Daoy (cell line): Measurements from ENCODE around the gene TBX1. TPM values are rescaled to one million over a fixed set of nuclear protein-coding genes. Genes with fewer than 3 reads are reported as not detected.

Experiments
- DNase-seq: peaks from one replicate; pipeline ENCODE4 v3.0.0-alpha.2; 2015; ENCODE audit warnings: low read depth
- total RNA-seq: library from RNA; depleted of rRNA; stranded (reverse); fragments of >200 nt; shearing (Covaris generic); gene quantifications from 2 replicates; pipeline ENCODE4 v1.2.3, GENCODE V29; 2014; rRNA removed

Gene TBX1
- 1.1 and 1.6 TPM in 2 replicates for total RNA-seq

DNA sequence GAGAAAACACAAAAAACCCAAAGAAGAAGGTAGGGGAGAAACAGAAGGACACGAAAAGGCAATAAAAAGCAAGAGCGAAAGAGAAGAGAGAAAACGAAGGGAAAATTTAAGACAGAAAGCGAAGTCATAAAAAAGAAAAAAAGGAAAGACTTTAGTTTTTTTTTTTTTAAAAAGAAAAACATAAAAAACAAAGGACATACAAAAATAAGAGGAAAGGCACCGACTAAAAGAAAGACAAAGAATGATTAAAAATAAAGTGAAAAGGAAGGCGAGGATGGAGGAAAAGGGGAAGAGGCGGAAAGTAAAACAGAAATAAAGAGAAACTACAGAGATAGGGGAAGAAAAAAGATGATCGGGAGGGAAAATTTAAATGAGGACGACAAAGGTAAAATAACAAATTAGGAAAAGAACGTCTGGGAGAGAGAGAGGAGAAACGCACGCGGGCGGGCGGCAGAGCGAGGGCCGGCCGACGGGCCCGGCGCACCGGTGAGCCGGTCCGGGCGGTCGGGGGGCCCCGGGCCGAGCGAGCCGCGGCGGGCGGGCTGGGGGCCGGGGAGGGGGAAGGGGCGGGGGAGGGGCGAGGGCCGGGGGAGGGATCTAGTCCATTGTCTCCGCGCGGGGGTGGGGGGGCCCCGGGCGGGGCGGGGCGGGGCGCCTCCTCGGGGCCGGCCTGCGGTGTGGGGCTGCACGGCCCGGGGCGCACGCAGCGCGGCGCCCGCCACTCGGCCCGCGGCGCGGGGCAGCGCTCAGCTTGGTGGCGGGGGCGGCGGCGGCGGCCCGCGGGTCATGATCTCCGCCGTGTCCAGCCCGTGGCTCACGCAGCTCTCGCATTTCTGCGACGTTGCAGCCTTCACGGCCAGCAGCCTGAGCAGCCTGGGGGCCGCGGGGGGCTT lies at the start of gene TBX1:
TSS of gene TBX1 (plus strand) at position 721 of the 893 bp plus-strand sequence. CDS start at position 787, 66 bp downstream.
- no peak for DNase-seq

DNA sequence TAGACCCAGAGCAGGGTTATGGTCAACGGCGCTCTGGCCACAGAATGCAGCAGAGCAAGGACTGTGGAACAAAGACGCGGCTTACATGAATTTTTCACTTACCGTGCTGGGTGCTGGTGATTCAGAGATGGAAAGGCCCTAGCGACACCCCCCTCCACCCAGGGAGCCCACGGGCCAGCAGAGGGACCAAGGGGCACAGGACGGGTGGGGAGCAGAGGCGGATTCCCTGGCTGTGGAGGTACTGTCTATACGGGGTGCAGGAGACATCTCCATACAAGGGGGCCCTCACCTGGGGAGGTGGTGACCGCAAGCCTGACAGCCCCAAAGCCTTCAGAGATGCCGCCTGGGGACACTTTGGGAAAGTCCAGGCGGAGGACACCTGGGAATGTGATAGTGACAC lies 47.3 kb upstream of the TBX1 start:
- DNase-seq: no peak

DNA sequence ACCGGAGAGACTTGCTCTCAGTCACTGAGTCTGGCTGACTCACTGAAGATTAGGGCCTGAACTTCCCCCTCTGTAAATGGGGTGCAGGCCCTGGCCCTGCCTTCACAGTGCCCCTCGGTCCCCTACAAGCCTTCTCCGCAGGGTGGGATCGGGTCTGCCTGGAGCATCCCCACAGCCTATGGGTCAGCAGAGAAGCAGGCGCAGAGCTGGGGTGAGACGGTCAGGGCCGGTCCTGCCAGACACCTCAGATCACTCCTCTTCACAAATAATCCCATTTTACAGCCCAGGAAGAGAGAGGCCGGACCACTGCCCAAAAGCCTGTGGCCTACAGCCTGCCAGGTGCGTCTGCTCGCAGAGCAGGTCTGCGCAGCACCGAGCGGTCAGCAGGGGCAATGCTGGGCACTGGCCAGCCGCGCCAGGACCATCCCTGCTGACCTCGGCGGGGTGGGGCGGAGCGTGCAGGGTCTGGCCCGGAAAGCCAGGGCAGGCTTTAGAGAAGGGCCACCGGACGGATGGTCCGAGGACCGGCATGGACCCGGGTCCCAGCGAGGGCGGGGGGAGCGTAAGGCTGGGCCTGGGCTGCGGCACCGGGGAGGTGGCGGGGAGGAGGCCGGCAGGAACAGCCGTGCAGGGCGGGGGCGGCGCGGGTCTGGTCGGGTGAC lies 46.8 kb upstream of the TBX1 start:
- no peak for DNase-seq

DNA sequence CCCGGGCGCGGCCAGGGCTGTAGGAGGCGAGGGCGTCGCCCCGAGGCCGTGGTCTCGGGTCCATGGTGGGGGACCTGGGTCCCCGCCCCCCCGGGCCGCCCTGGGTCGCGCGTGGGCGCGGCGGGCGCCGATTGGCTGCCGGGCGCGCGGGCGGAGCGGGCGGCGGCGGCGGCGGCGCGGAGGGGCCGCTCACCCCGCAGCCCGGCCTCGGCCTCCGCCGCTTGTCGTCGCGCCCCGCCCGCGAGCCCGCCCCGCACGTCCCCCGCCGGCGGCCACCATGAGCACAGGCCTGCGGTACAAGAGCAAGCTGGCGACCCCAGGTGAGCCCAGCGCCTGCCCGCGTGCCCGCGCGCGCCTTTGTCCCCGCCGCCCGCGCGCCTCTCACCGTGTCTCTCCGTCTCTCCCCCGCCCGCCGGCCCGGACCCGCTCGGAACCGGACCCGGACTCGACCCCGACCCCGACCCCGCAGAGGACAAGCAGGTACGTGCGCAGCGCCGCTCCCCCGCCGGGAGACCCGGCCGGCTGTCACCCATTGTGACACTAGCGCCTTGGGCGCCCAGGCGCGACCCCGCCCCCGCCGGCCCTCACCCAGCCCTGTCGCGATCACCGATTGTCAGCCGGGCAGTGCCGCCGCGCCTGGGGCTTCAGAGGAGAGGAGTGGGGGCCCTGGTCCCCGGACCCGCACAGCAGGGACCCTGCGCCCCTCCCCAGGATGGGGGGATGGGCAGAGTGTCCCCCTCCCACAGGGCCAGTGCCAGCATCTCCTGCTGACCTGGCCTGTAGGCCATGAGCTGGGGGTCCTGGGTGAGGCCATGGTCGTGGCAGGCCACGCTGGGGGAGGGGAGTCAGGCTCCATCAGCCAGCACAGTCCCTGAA lies 46.0 kb upstream of the TBX1 start, which contains the start of gene SEPTIN5:
TSS of gene SEPTIN5 (plus strand) at position 192 of the 876 bp plus-strand sequence. CDS start at position 278, 86 bp downstream.
- DNase-seq: no peak

DNA sequence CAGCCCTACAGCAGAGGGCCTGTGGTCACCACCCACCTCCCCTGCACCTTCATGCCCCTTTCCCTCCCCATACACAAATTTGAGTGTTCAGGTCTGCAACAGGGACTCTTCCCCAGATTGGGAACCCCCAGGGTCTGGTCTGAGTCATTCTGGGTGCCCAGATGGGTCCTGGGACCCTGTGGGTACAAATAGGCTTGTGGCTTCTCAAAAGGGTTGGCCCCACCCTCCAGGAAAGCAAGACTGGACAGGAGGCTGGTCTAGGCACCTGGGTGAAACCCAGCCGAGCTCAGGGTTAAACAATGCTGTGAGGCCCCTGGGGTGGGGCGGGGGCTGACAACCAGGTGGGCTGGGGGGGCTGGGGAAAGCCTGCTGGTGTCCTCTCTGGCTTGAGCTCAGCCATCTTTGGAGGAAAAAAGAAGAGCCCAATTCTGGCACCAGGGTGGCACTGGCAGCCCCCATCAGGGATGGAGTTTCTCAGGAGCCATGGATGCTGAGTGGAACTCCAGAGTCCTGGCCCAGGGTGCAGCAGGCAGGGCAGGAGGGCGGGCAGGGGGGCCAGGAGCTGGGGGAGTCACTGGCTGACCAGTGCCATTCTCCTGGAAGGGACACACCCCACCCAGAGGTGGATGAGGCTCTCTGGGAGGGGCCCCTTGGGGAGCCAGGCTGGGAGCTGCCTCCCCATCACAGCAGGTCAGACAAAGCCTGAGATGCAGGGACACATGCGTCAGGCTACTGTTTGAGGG lies 45.2 kb upstream of the TBX1 start:
- DNase-seq: no peak

DNA sequence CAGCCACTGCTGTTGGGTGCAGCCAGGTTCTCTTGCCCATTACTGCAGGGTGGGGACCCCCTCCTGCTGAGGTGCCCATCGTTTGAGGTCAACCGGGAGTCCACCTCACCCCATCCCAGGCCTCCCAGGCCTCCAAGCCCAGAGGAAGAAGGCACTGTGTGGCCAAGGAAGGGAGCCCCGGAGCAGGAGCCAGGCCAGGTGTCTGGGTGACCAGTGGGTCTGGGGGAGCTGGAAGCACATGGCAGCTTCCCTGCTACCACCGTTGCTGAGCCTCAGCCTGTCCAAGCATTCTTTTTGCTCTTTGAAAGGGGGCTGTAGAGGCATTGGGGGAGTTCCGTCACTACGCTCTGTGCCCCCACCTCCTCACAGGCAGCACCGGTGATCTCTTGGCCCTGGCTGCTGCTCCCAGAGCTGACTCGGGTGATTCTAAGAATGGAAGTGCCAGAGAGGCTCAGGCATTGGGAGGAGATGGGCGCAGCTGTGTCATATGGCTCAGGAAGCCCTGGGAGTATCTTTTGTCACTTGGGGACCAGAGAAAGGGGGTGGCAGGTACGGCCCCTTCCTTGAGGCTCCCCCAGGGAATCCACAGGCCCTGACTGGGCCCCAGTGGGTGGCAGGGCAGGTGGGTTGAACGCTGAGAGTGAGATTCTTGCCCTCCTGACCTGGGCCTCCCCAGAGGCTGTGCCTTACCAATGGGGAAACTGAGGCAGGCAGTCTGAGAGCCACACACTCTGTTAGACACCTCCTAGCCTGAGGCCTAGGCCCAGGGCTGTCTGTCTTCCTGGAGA lies 44.3 kb upstream of the TBX1 start:
- no peak for DNase-seq

DNA sequence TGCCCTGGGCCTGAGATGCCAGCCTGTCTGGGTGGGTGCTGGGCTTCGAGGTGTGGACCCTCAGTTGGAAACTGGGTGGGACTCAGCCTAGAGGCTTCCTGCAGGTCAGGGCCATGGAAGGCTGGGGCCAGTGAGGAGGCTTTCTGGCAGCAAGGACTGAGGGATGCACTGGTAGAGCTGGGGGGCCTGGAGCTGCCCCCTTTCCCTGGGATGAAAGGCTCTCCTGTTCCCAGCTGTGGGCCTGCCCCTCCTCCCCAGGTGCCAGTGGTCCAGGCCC lies 43.8 kb upstream of the TBX1 start:
- DNase-seq: no peak

DNA sequence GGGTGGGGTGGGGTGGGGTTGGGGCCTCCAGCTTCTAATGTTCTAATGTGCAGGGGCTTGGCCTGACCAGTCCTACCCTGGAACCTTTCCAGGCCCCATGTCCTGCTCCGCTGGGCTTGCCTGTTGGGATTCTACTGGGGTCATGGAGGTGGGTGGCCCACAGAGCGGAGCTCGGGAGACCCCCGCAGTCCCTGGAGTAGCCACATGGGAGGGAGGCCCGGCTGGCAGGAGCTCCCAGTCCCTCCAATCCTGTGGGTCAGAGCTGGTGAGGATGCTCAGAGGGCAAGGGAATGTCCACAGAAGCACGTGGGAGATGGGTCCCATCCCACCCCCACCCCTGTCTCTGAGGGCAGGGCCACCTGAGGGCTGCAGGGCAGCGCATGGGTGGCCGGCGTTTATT lies 43.4 kb upstream of the TBX1 start:
- DNase-seq: no peak

DNA sequence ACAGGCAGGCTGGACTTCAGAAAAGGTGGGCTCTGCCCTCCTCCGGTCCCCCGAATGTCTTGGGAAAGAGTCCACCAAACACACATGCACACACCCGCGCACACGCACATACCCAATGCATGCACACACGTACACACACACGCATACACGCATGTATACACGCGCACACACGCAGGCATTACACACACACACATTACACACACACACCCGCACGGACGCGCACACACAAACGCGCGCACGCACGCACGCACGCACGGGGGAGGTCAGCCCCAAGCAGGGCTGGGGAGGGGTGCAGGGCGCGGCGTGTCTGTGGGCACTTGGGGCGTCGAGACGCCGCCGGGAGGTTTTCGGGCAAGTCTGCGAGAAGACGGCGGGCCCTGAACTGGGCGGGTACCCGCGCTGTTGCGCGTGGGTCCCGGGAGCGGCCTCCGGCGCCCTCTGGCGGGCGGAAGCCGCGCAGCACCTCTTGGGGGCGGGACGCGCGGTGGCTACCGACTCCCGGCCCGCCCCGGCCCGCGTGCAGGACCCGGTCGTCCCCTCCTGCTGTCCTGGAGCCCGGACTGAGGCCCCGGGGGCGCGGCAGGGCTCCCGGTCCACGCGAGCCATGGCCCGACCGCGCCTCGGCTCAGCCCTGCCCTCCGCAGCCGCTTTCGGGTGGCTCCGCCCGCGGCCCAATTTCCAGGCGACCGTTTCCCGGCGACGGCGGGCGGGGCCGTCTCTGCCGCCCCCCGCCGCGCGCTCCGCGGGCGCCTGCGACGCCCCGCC lies 42.7 kb upstream of the TBX1 start:
- DNase-seq: peak; percentile 74

DNA sequence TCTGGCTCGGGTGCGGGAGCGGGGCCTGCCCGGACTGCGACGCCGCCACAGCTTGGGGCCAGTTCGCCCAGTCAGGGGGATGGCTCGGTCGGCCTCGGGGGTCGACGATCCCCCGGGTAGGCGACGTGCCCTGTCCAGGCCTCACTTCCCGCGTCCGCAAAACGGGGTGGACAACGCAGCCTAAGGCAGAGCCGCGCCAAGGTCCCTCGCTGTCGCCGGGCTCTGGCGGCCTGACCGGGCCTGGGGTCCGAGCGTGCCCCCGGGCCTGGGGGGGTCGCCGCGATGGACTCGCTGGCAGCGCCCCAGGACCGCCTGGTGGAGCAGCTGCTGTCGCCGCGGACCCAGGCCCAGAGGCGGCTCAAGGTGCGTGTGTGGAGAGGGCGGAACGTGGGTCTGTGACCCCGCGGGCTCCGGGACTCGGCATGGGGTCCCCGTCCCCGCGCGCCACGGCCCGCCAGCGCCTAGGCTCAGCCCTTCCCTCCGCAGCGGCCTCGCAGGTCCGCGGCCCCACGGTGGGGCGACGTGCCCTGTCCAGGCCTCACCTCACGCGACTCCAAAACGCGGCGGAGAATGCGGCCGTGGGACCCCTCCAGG lies 42.0 kb upstream of the TBX1 start:
- DNase-seq: no peak

DNA sequence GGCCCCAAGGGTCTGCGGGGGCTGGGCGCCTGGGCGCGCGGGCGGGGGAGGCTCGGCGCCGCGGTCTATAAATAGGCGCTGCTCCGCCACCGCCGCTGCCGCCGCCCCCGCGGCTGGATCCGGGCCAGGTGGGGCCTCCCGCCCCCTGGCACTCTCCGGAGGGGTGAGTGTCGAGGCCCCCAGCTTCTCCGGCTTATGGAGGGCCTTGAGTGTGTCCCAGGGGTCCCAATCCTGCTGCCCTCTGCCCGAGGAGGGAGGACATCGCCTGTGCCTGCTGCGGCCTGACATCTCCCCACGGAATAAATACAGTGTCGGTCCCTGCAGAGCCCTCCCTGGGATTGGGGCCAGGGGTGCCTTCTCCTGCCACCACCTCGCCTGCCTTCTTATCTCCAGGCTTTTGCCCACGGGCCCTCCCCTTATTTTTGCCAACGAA lies 41.5 kb upstream of the TBX1 start:
- no peak for DNase-seq

DNA sequence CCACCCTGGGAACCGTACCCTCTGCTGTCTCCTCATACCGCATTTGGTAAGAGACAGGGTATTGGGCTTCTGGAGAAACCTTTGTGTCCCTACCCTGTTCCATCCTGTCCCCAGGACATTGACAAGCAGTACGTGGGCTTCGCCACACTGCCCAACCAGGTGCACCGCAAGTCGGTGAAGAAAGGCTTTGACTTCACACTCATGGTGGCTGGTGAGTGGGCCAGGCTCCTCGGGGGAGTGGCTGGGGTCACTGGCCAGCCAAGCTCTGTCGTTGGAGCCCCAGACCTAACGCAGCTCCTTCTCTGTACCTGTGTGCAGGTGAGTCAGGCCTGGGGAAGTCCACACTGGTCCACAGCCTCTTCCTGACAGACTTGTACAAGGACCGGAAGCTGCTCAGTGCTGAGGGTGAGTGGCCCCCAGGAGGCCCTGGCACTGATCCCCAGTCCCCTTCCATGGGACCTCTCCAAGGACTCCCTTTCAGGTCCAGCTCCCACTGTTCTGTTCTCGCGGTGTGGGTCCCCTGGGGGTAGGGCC lies 41.0 kb upstream of the TBX1 start:
- DNase-seq: no peak

DNA sequence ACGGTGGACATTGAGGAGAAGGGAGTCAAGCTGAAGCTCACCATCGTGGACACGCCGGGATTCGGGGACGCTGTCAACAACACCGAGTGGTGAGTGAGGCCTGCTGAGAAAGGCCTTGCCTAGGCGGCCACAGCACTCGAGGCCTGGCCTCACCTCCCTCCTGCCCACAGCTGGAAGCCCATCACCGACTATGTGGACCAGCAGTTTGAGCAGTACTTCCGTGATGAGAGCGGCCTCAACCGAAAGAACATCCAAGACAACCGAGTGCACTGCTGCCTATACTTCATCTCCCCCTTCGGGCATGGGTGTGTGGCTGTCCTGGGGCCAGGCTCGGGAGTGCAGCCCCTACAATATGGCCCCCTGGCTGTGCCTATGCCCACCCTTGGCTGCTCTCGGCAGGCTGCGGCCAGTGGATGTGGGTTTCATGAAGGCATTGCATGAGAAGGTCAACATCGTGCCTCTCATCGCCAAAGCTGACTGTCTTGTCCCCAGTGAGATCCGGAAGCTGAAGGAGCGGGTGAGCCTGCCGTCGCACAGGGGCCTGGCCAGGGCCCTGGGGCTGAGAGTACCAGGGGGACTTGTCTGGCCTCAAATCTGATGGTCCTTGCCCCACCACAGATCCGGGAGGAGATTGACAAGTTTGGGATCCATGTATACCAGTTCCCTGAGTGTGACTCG lies 40.3 kb upstream of the TBX1 start:
- no peak for DNase-seq

DNA sequence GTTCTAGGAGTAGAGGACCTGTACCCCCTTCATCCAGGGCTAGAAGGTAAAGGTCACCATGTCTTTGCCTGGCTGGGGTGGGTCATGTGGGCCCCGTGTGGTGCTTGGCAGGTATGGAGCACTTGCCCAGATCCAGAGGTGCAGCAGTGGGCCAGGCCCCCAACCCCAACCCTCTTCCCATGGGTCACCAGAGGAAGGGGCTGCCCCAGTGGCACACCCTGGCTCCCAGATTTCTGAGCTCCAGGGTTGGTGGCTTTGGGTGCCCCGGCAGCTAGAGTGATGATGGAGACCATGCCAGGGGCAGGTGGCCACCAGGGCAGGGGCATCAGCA lies 39.6 kb upstream of the TBX1 start:
- no peak for DNase-seq

DNA sequence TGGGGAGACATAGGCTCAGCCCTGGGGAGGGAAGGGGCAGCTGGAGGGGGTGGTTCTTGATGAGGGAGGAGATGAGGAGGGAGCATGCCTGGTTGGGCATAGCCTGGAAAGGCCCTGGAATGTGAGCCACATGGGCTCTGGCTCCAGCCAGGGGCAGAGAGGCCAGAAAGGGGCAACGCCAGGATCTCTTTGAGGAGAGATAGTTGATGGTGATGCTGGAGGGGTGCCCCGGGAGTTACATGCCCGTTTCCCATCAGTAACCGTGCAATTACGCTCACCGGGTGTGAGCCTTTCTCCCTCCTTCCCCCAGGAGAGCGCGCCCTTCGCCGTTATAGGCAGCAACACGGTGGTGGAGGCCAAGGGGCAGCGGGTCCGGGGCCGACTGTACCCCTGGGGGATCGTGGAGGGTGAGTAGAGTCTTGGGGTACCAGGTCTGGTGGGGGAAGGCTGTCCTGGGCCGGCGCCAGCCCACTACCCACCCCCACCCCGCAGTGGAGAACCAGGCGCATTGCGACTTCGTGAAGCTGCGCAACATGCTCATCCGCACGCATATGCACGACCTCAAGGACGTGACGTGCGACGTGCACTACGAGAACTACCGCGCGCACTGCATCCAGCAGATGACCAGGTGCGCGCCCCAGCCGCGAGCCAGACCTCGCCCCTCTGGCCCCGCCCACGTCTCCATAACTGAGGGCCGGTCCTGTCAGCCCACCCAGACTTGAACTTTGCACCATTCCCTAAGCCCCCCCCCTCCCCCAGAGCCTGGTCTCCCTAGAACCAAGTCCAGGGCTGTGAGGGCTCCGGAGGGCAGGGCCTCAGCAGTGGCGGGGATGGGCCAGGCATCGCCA lies 39.0 kb upstream of the TBX1 start:
- no peak for DNase-seq

DNA sequence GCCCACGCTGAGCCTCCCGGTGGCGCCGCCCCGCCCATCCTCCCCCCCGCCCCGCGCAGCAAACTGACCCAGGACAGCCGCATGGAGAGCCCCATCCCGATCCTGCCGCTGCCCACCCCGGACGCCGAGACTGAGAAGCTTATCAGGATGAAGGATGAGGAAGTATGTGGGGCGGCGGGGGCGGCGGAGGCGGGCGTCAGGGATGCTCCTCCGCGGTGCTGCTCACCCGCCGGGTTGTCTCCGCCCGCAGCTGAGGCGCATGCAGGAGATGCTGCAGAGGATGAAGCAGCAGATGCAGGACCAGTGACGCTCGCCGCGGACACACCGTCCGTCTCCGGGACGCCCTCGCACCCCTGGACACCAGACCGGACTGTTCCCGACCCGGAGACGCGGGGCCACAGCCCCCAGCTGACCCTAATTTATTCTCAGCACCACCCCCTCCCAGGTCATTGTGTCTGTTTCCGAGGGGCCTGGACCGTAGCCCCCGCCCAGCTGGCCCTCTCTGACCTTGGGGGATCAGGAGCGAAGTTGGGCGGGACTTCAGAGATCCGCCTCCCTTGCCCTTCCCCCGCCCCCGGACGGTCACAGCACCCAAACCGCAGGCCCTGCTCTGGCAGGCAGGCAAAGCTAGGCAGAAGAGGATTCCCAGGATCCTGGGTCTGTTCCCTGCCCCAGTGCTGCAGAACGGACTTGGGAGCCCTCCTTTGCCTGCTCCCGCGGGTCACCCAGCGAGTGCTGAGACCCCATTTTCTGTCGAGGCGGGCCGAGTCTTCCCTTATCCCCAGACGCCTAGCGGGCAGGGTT lies 38.2 kb upstream of the TBX1 start:
- DNase-seq: no peak

DNA sequence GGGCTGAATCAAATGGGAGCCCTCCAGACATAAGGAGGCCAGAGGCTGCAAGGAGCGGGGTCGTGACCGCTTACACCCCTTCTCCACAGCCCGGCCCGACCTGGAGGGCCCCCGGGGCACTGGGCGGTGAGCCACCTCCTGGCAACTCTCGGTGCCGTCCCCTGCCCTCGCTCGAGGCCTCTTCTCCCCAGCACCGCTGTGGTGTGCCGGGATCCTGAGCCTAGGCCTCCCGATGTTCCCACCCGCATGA lies 37.7 kb upstream of the TBX1 start:
- no peak for DNase-seq
